Keratinocyte (primary cell): ENCODE results near the gene ZNF438. TPM values are rescaled to one million over a fixed set of nuclear protein-coding genes. Genes with fewer than 3 reads are reported as not detected.

ENCODE experiments used
- DNase-seq: peaks from one replicate; pipeline ENCODE4 v3.0.0-alpha.2; 2011; ENCODE audit warnings: low read depth, missing footprints, low spot score
- FAIRE-seq: peaks from 2 replicates; lab custom pipeline; 2011; peaks lifted over from hg19 to GRCh38; lab: Jason Lieb, UNC
- H2AFZ ChIP-seq: 2 replicates; pipeline ENCODE4 v1.6.0; 2012; ENCODE audit warnings: low read length, control low read depth, inconsistent platforms; ENCODE audit not compliant: control insufficient read depth
- H3K27ac ChIP-seq: 2 replicates; pipeline ENCODE4 v1.5.1; 2011; ENCODE audit warnings: low read length; ENCODE audit not compliant: control insufficient read depth, insufficient read depth
- H3K27me3 ChIP-seq: 3 replicates; pipeline ENCODE4 v1.6.0; 2011; ENCODE audit warnings: low read length; ENCODE audit not compliant: control insufficient read depth, insufficient read depth; ENCODE audit errors: extremely low read depth
- H3K36me3 ChIP-seq, 2 experiments: 2 replicates in 1 of 2; 3 replicates in 1 of 2; pipeline ENCODE4 v1.5.1; 2011; ENCODE audit warnings: low read length in 2 of 2, mild to moderate bottlenecking in 1 of 2; ENCODE audit not compliant: control insufficient read depth in 2 of 2, insufficient read depth in 2 of 2; ENCODE audit errors: extremely low read depth in 1 of 2
- H3K4me1 ChIP-seq: 3 replicates; pipeline ENCODE4 v1.5.1; 2011; ENCODE audit warnings: low read length; ENCODE audit not compliant: control insufficient read depth, insufficient read depth; ENCODE audit errors: extremely low read depth
- H3K4me2 ChIP-seq: 3 replicates; pipeline ENCODE4 v1.6.0; 2011; ENCODE audit warnings: low read depth, low read length; ENCODE audit not compliant: control insufficient read depth, insufficient read depth; ENCODE audit errors: extremely low read depth
- H3K4me3 ChIP-seq, 3 experiments: fragments of 200-600 bp in 1 of 3; sonication (generic) in 1 of 3; 2 replicates in 2 of 3; 3 replicates in 1 of 3; pipeline ENCODE4 v1.5.1; 2011 to 2016; ENCODE audit warnings: low read length in 3 of 3, mild to moderate bottlenecking in 3 of 3, control low read depth in 2 of 3, inconsistent platforms in 1 of 3, low read depth in 1 of 3, mixed read lengths in 1 of 3, mixed run types in 1 of 3, moderate library complexity in 1 of 3; ENCODE audit not compliant: control insufficient read depth in 2 of 3, insufficient read depth in 2 of 3; ENCODE audit errors: extremely low read depth in 1 of 3
- H3K79me2 ChIP-seq: 2 replicates; pipeline ENCODE4 v1.6.0; 2012; ENCODE audit warnings: low read length; ENCODE audit not compliant: control insufficient read depth, insufficient read depth
- H3K9ac ChIP-seq: 3 replicates; pipeline ENCODE4 v1.6.0; 2011; ENCODE audit warnings: low read length; ENCODE audit not compliant: control insufficient read depth, insufficient read depth; ENCODE audit errors: extremely low read depth
- H3K9me1 ChIP-seq: 3 replicates; pipeline ENCODE4 v1.6.0; 2011; ENCODE audit warnings: low read length; ENCODE audit not compliant: control insufficient read depth, insufficient read depth; ENCODE audit errors: extremely low read depth
- H3K9me3 ChIP-seq: 2 replicates; pipeline ENCODE4 v1.5.1; 2012; ENCODE audit warnings: low read depth, low read length; ENCODE audit not compliant: control insufficient read depth
- H4K20me1 ChIP-seq: 3 replicates; pipeline ENCODE4 v1.6.0; 2011; ENCODE audit warnings: low read length; ENCODE audit not compliant: control insufficient read depth, insufficient read depth; ENCODE audit errors: extremely low read depth
- EZH2 ChIP-seq: IDR thresholded peaks from one replicate; pipeline ENCODE4 v1.6.1; 2012; ENCODE audit warnings: inconsistent platforms, mild to moderate bottlenecking, low read length, moderate library complexity
- dilution Hi-C: fragments of 300-500 bp; cut with MboI; formaldehyde crosslinking; loops from one replicate; pipeline ENCODE4 v1.7.0; 2020; ENCODE audit warnings: low sequenced_read_pairs; ENCODE audit not compliant: extremely low pct_ligation_motif_present
- polyA plus RNA-seq, 5 experiments: library from polyadenylated mRNA; depleted of rRNA in 3 of 5; stranded (reverse) in 3 of 5; stranded (forward) in 1 of 5; unstranded in 1 of 5; fragments of >200 nt; gene quantifications; 1 replicate in 1 of 5; 2 replicates in 3 of 5; 3 replicates in 1 of 5; pipeline versions ENCODE4 v1.2.1 to v1.2.3, GENCODE V29; 2011 to 2012; ENCODE audit warnings: missing spikeins in 2 of 5, low read depth in 1 of 5, low replicate concordance in 1 of 5
- TF ChIP-seq, protein P1 (sequence below), 3 experiments: IDR thresholded peaks in 1 of 3; conservative IDR thresholded peaks in 1 of 3; optimal IDR thresholded peaks in 1 of 3; 2 replicates in 2 of 3; 3 replicates in 1 of 3; pipeline versions ENCODE3 to v1.5.1; 2011; ENCODE audit warnings: low read length in 3 of 3, mild to moderate bottlenecking in 3 of 3, moderate library complexity in 2 of 3, control low read depth in 1 of 3, inconsistent platforms in 1 of 3; ENCODE audit not compliant: insufficient read depth in 2 of 3; ENCODE audit errors: extremely low read depth in 1 of 3

ZNF438 gene
- polyA plus RNA-seq, 1 donor (not counting 4 experiments of a cell fraction or from before 2014, with no cell fraction given) = 2.8 TPM

DNA sequence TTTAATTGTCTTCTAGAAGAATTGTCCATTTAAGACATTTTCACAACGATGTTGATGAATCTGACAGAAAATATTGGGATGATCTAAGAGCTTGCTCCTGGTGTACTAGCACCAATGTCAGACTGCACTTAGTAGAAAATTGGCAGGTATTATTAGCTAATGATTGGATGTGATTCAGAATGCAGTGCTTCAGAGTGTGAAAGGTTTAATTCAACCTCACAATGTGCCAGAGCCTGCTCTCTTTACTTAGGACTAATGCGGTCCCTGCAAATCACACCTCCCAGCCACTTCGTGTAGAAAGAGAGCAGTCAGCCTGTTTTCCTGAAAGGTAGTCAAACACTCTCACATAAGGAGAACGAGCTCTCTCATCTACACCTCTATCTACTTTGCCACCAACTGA, 197.5 kb downstream of the ZNF438 start:
- dilution Hi-C loops = no loop called here
- Histone ChIP-seq H3K9me1 (no peaks in the 10 kb centered on the region), H3K4me2 (no peak overlapping the region), H3K4me1 (no peaks in the 10 kb centered on the region), H3K9ac (no peak overlapping the region), H3K4me3 (no peak overlapping the region), H3K27me3 (no peaks in the 10 kb centered on the region), H3K9me3 (no peaks in the 10 kb centered on the region), H3K79me2 (no peaks in the 10 kb centered on the region), H2AFZ (no peak overlapping the region), H3K36me3 (no peaks in the 10 kb centered on the region), H4K20me1 (no peaks in the 10 kb centered on the region), H3K27ac (no peak overlapping the region)
- TF ChIP-seq EZH2 = no peak
- TF ChIP-seq, protein P1, sequence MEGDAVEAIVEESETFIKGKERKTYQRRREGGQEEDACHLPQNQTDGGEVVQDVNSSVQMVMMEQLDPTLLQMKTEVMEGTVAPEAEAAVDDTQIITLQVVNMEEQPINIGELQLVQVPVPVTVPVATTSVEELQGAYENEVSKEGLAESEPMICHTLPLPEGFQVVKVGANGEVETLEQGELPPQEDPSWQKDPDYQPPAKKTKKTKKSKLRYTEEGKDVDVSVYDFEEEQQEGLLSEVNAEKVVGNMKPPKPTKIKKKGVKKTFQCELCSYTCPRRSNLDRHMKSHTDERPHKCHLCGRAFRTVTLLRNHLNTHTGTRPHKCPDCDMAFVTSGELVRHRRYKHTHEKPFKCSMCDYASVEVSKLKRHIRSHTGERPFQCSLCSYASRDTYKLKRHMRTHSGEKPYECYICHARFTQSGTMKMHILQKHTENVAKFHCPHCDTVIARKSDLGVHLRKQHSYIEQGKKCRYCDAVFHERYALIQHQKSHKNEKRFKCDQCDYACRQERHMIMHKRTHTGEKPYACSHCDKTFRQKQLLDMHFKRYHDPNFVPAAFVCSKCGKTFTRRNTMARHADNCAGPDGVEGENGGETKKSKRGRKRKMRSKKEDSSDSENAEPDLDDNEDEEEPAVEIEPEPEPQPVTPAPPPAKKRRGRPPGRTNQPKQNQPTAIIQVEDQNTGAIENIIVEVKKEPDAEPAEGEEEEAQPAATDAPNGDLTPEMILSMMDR (optimal IDR thresholded peaks at IDR 0.05 in 1 of 3, IDR thresholded peaks at IDR 0.05 in 1 of 3, conservative IDR thresholded peaks at IDR 0.05 in 1 of 3; ENCODE audit: extremely low read depth in 1 of 3, insufficient read depth in 2 of 3, low read length in 3 of 3) = no peak
- FAIRE-seq (no peak), DNase-seq (no peak)

DNA sequence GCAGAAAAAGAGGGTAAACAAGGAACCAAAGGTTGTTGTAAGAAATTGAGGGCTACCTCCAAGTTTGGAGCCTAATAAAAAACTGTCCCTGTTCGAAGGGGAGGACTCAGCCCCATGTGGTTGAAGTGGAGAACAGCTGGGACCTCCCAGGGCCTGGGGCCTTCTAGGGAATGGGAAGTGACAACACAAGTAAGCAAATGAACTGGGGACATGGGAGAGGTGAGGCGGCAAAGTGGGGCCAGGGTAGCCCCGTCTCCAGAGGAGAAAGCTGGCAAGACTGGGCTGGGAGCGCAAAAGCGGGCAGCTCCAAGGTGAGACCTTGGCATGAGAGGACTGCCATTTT, 198.1 kb downstream of the ZNF438 start:
- TF ChIP-seq EZH2 = no peak
- TF ChIP-seq, protein P1 (optimal IDR thresholded peaks at IDR 0.05 in 1 of 3, IDR thresholded peaks at IDR 0.05 in 1 of 3, conservative IDR thresholded peaks at IDR 0.05 in 1 of 3; ENCODE audit: extremely low read depth in 1 of 3, insufficient read depth in 2 of 3, low read length in 3 of 3) = no peak
- dilution Hi-C loops = no loop called here
- no peak overlapping the region for H2AFZ ChIP-seq
- H3K4me1 ChIP-seq = no peaks in the 10 kb centered on the region
- no peaks in the 10 kb centered on the region for H3K79me2 ChIP-seq
- H3K36me3 ChIP-seq = no peaks in the 10 kb centered on the region
- H3K4me3 ChIP-seq = no peak overlapping the region
- no peak overlapping the region for H3K27ac ChIP-seq
- no peak overlapping the region for H3K9ac ChIP-seq
- FAIRE-seq = no peak
- H3K27me3 ChIP-seq = no peaks in the 10 kb centered on the region
- H3K9me3 ChIP-seq = no peaks in the 10 kb centered on the region
- H4K20me1 ChIP-seq = no peaks in the 10 kb centered on the region
- H3K4me2 ChIP-seq = no peak overlapping the region
- H3K9me1 ChIP-seq = no peaks in the 10 kb centered on the region
- no peak for DNase-seq
